Renal cortical epithelial cell (primary cell): Measurements from ENCODE around the gene PRKAA2. TPM values are rescaled to one million over a fixed set of nuclear protein-coding genes. Genes with fewer than 3 reads are reported as not detected.

ENCODE experiments used
- DNase-seq: peaks from one replicate; pipeline ENCODE4 v3.0.0-alpha.2; 2011; ENCODE audit warnings: low read depth
- total RNA-seq: library from RNA; depleted of rRNA; stranded (reverse); fragments of >200 nt; gene quantifications from 2 replicates; pipeline ENCODE4 v1.2.3, GENCODE V29; 2014

Gene PRKAA2
- total RNA-seq, 1 donor from 2014 or later: 32.8 TPM

DNA sequence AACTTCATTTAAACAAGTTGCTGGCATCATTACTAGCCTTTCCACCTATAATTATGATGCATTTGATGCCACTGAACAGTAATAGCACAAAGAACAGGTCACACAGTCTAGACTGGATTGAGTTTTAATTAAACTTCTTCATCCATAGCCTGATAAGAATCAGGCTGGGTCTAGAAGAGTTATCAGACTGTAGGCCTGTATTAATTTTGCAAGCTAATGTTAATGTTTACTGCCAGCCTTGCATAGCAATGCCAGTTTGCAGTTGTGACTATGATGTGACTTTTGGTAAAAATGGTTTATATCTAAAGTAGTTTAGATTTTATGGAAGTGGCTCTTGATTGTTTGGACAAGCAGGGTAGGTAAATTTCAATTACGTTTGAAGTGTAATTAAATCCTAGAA lies 68.0 kb downstream of the PRKAA2 start:
- DNase-seq: no peak

DNA sequence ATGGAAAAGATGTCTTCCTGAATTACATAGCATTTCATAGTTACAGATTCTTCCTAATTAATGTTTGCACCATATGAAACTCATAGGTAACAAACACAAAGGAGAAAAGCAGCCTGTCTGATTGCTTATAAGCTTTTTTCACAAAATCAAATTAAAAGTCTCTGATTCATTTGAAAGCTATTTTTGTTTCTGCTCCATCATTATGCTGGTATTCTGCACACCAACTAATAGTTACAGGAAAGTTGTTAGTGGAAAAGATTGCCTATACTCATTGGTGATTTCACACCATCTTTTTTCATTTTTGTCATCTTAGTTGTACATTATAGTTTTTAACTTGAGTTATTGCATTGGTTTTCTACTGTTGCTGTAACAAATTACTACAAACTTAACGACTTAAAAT lies 70.0 kb downstream of the PRKAA2 start:
- peak; percentile 81 for DNase-seq

DNA sequence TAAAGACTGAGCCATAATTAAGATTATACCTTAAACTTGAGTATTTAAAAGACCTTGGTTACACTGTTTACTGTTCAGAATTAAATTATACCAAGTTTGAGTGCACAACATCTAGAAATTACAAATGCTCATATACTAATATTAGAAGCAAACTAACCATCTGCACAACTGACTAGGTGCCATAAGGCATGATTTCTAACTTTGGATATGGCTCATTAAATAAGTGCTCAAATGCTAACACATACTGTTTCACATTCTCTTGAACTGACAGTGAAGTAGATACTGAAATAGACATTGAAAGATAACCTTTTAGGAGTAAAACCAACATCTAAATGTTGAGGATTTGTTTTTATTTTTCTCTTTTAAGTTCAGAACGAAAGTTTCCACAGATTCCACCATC lies 74.1 kb downstream of the PRKAA2 start:
- no peak for DNase-seq

DNA sequence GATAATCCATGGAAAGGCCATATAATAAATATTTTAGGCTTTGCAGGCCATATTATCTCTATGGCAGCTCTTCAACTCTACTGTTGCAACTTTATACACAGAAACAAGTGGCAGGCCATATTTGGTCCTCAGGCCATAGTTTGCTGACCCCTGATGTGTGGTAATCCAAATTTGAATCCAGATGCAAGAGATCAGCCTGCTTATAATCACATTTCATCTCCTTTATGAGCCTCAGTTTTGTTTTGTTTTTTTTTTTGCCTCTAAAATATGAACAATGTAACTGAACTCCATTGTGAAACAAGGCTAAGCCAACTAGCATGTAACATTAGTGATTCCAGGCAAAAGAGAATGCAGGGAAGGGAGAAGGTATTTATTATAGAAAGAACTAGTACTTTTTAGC lies 81.6 kb downstream of the PRKAA2 start:
- DNase-seq: no peak

DNA sequence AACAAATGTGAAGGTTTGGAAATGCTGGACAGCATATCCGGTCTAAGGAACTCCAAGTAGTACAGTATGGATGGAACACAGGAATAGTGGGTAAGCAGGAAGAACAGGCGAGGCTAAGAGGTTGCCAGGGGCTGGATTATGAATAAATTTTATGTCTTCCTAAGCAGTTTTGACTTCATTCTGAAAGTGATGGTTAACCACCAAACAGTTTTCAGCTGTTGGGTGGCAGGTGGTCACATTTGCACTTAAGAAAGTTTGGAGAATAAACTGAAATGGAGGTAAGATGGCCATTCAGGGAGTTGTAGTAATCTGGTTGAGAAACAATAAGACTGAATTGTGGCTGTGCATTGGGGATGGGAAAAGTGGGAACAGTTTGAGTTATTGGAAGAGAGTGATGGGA lies 83.8 kb downstream of the PRKAA2 start:
- no peak for DNase-seq

GRCh38 chr1:56745231-56745630 lies 100.1 kb downstream of the PRKAA2 start:
- DNase-seq: no peak

- peak; percentile 58 for DNase-seq
Measured at GRCh38 chr1:56754708-56755479, 109.8 kb downstream of the PRKAA2 start.

DNA sequence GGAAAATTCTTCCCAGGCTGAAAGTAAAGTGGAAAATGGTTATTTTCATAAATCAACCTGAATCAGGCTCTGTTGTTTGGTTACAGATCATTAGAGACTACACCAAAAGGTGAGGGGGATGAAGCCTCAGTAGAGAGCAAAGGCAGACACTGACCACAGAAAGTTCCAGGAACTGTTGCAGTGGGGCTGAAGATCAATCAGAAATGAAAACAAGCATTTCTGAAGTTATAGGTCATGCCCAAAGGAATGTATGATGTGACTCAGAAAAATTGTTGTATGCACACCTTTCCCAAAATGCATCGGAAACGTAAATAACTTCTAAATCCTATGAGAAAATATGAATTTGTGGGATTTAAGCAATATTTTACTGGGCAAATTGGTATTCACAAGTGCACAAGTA lies 110.8 kb downstream of the PRKAA2 start:
- DNase-seq: peak; percentile 21

- DNase-seq: peak; percentile 60
Measured at GRCh38 chr1:56758135-56758534, 113.0 kb downstream of the PRKAA2 start.

DNA sequence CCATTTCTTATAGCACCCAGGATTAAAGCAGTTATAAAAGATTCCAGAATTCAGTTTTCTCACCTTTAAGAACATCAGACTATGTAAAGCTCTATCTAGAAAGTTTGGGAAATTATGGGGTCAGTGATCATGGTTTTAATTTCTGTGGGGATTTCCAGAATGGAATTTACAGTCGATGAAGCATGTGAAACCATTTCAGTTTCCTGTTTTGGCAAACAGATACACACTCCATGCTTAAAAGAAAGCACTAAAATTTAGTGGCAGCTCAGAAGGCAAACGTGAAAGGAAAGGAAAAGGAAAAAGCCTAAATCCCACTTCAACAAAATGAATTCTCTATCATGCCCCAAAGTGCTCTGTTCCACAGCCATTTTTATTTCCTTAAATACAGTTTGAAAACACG lies 113.7 kb downstream of the PRKAA2 start:
- DNase-seq: peak; percentile 50

Other genes starting within 250 kb of the PRKAA2 start
- gene PLPP3, start 65.8 kb upstream of the PRKAA2 start, total RNA-seq: 5.9 and 9.9 TPM in 2 replicates
- gene FYB2, start 174.1 kb downstream of the PRKAA2 start, total RNA-seq: 0.05 TPM in 1 of 2 replicates, not detected in the other
- gene C8A, start 209.5 kb downstream of the PRKAA2 start, total RNA-seq: not detected in 2 replicates